ENCODE measurements around the gene MTHFSD.

MTHFSD gene

DNA sequence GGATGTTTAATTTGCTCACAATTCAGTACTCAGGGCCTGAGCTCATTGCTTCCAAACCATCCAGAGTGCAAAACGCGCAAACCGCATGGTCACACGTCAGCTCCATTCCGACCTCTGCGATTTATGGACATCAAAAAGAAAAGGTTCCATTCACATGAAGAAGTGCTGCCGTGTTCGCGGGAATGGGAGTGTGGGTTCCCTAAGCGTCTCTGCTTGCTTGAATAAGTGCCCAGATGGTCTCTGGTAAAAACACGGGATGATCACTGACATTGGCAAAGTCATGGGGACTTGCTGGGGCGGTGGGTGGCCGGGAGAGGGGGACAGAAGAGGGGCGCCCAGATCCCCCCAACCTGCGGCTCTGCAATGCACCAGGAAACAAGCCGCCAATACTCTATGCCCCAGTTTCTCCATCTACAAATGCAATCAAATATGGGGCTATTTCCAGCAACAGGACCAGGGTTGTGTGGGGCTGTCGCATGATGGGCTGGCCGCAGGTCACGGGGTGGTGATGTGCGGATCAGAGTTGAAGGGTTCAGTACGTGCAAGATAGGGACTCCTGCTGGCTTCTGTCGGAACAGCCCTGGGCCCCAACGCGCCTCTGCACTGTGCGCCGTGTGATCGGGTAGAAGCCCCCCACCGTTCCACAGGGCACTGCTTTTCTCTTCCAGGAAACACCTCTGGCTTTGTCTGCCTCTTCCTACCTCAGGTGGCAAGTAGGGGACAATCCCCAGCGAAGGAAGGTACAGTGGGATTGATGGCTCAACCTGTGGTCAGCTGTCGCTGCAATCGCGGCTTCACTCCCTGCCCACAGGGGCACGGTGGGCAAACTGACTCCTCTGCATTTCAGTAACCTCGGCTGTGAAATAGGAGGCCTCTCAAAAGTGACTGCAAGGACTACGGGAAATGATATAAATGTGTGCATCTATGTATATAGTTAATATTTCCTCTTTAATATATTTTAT lies 33.5 kb downstream of the MTHFSD start:
- H3K4me3 ChIP-seq (ENCODE audit: low read depth, low read length), result no peak overlapping the region
- TF ChIP-seq, protein P1, sequence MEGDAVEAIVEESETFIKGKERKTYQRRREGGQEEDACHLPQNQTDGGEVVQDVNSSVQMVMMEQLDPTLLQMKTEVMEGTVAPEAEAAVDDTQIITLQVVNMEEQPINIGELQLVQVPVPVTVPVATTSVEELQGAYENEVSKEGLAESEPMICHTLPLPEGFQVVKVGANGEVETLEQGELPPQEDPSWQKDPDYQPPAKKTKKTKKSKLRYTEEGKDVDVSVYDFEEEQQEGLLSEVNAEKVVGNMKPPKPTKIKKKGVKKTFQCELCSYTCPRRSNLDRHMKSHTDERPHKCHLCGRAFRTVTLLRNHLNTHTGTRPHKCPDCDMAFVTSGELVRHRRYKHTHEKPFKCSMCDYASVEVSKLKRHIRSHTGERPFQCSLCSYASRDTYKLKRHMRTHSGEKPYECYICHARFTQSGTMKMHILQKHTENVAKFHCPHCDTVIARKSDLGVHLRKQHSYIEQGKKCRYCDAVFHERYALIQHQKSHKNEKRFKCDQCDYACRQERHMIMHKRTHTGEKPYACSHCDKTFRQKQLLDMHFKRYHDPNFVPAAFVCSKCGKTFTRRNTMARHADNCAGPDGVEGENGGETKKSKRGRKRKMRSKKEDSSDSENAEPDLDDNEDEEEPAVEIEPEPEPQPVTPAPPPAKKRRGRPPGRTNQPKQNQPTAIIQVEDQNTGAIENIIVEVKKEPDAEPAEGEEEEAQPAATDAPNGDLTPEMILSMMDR (conservative IDR thresholded peaks at IDR 0.05; ENCODE audit: low read depth, low read length), result no peak
- no peak for DNase-seq (ENCODE audit: low read depth)

DNA sequence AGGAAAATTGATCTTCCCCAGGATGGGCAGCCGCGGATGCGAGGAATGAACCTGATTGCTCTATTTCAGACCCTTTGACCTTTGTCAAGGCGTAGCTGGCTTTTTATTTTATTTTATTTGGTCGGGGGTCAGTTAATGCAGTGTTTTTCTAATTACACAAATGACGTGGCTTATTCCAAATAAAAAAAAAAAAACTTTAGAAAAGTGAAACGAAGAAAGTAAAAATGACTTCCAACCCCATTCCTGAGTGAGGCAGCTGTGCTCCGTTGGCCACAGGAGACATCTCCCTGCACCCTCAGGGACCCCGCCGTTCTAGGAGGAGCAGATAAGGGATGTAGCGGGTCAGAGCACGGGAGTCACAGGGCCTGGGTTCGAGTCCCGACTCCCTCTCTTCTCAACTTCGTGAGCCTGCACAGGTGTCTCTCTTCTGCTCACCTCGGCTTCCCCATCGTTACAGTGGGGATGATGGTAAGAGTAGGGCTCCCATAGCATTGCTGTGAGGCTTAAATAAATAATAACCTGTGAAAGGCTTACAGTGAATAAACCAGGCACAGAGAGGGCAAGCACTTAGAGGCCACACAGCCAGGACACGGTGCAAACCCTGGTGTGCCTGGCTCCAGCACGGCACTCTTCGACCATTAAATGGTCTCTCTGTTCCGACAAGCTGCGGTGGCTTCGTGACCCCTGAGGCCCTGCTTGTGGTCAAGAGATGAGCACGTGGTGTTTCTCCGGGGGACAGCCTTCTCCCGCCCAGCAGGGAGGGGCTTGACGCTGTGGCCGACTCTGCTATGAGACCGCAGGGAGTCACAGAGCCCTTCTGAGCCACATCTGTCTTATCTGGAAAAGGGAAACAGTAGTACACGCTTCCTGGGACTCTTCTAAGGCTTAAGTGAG lies 34.5 kb downstream of the MTHFSD start:
- H3K4me3 ChIP-seq (ENCODE audit: low read depth, low read length), result peak overlapping the region; percentile 37
- peak; percentile 51 for DNase-seq (ENCODE audit: low read depth)
- TF ChIP-seq, protein P1 (conservative IDR thresholded peaks at IDR 0.05; ENCODE audit: low read depth, low read length), result no peak

DNA sequence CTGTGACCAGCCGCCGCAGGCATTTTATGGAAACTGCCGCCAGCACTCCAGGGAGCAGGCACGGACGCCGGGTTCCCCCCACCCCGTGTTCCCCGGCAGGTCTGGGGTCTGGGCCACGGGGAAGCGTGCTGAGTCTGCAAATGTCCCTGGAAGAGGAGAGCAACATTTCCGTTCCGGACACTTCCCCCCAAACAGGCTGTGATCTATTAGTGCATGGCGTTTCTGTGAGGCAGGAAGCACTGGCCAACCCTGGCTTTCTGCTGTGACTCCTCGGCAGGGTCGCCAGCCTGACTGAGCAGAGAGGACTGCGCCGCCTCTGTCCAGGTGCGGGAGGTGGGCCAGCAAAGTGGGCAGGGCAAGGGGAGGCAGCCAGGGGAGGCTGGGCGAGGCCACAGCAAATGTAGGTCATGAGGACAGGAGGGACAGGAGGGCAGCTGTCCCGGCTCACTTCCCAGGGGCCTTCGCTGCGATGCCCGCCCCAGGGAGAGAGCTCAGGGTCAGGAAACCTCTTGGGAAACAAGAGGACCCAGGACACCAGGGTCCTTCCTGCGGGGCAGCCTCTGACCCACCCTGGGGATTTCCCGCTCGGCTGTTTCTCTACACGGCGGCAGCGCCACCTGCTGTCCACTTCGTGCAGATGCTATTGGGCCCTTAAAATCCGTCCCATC lies 35.3 kb downstream of the MTHFSD start:
- DNase-seq (ENCODE audit: low read depth), result peak; percentile 70
- peak overlapping the region; percentile 37 for H3K4me3 ChIP-seq (ENCODE audit: low read depth, low read length)
- TF ChIP-seq, protein P1 (conservative IDR thresholded peaks at IDR 0.05; ENCODE audit: low read depth, low read length), result peak; percentile 94

DNA sequence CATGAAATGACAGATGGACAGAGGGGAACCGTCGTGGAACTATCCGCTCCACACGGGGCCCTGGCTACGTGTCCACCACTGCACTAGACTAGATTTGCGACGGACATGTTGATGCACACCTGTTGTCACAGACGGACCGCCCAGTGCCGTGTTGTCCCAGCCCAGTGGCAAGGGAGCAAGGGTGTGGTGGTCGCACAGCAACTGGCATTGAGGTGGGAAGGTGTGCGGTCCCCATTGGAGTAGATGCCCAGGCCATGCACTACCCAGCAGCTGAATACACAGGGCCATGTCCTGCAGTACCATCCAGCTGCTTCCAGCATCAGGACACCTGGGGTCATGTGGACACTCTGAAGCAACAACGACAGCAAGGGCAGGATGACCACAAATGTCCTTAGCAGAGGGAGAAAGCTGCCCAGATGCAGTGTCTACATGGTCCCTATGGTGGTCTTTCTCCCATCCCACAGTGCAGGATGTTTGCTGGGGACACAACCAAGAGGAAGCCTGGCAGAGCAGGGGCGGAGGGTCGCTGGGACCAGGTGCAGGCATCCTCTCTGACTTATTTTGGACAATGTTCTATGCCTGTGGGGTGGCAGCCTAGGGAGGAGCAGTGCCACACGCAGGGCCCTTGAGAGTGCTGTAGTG lies 35.9 kb downstream of the MTHFSD start:
- H3K4me3 ChIP-seq (ENCODE audit: low read depth, low read length), result no peak overlapping the region
- DNase-seq (ENCODE audit: low read depth), result no peak

DNA sequence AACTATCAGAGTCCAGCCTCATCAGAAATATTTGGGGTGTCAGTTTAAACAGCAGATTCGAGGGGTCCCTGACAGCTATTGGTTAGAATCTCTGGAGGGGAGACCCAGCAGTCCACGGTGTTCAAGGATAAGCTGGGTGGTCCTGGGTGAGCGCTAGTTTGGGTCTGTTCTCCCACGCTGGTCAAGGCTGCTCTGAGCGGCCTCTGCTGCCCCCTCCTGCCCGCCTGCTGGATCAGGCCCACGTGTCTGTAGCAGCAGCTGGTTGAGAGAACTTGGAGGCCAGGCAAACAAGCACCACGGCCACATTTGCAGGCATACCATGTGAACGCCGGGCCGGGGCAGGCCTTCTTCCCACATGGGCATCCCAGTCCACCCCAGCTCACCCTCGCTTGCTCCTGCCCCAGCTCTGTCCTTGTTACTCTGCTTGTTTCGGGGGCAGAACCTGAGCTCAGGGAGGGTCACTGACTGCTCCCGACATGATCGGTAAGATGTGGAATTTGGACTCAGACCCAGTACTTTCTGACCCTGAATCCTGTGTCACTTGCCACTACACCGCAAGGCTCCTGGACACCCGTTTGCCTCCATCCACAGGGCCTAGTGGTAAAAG lies 37.3 kb downstream of the MTHFSD start:
- peak; percentile 85 for DNase-seq (ENCODE audit: low read depth)
- H3K4me3 ChIP-seq (ENCODE audit: low read depth, low read length), result no peak overlapping the region
- TF ChIP-seq, protein P1 (conservative IDR thresholded peaks at IDR 0.05; ENCODE audit: low read depth, low read length), result peak; percentile 93

More for the DNA sequence above, 35.9 kb downstream of the MTHFSD start:
- TF ChIP-seq, protein P1 (conservative IDR thresholded peaks at IDR 0.05; ENCODE audit: low read depth, low read length), result no peak

DNA sequence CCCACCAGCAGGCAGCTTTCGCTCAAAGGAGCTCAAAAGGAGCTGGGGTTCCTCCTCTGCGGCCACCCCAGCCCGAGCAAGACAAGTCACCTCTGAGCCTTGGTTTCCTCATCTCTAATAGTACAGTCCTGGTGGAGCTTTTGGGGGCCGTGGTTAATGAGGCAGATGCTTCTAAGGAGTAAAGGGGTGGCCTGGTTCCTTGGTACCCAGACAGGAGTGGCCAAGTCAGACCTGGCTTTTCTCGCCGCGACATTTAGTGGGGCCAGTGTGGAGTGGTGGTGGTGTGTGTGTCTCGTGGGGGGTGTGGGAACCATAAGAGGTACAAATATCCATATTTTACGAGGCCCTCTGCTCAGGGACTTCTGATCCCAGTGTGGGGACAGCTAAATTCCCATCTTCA lies 38.0 kb downstream of the MTHFSD start:
- DNase-seq (ENCODE audit: low read depth), result no peak
- H3K4me3 ChIP-seq (ENCODE audit: low read depth, low read length), result peak overlapping the region; percentile 59
- TF ChIP-seq, protein P1 (conservative IDR thresholded peaks at IDR 0.05; ENCODE audit: low read depth, low read length), result no peak

All from choroid plexus epithelial cell (primary cell).